OCI-LY1 (cell line): ENCODE measurements around the gene PHOX2B.
"Not testable (repeated sequence)": the region's sequence is repeated elsewhere in the genome, so short reads cannot be mapped to it uniquely, and the experiment has no call there.

ENCODE experiments used
- H2AFZ ChIP-seq: fragments of 200-600 bp; sonication (generic), shearing (Covaris generic); 2 replicates; pipeline ENCODE4 v1.6.0; 2014; ENCODE audit warnings: antibody characterized with exemption, mild to moderate bottlenecking, low read length
- H3F3A ChIP-seq: fragments of 200-600 bp; sonication (generic), shearing (Covaris generic); 2 replicates; pipeline ENCODE4 v1.6.0; 2014; ENCODE audit warnings: mild to moderate bottlenecking, antibody characterized with exemption, low read length, moderate library complexity; ENCODE audit not compliant: insufficient read depth
- H3K27ac ChIP-seq: fragments of 200-600 bp; sonication (generic); 2 replicates; pipeline ENCODE4 v1.5.1; 2014; ENCODE audit warnings: low read length, mixed run types, mild to moderate bottlenecking, low read depth; ENCODE audit not compliant: poor library complexity, severe bottlenecking
- H3K27me3 ChIP-seq: fragments of 200-600 bp; sonication (generic); 2 replicates; pipeline ENCODE4 v1.6.0; 2014; ENCODE audit warnings: antibody characterized with exemption, mild to moderate bottlenecking, low read length, moderate library complexity; ENCODE audit not compliant: insufficient read depth
- H3K36me3 ChIP-seq: fragments of 200-600 bp; sonication (generic); 2 replicates; pipeline ENCODE4 v1.6.1; 2014; ENCODE audit warnings: mild to moderate bottlenecking, antibody characterized with exemption, low read length, moderate library complexity, mixed read lengths; ENCODE audit not compliant: insufficient read depth
- H3K4me1 ChIP-seq: fragments of 200-600 bp; sonication (generic); 2 replicates; pipeline ENCODE4 v1.5.1; 2014; ENCODE audit warnings: mild to moderate bottlenecking, low read length, moderate library complexity; ENCODE audit not compliant: insufficient read depth, severe bottlenecking
- H3K4me2 ChIP-seq: fragments of 200-600 bp; sonication (generic), shearing (Covaris generic); 2 replicates; pipeline ENCODE4 v1.6.1; 2014; ENCODE audit warnings: low read length
- H3K4me3 ChIP-seq: fragments of 200-600 bp; sonication (generic); 2 replicates; pipeline ENCODE4 v1.5.1; 2014; ENCODE audit warnings: low read length, low read depth, mild to moderate bottlenecking, mixed read lengths; ENCODE audit not compliant: poor library complexity, severe bottlenecking
- H3K79me2 ChIP-seq: fragments of 200-600 bp; shearing (Covaris generic); 2 replicates; pipeline ENCODE4 v1.6.1; 2016; ENCODE audit warnings: mixed run types, low read length, mixed read lengths; ENCODE audit not compliant: insufficient read depth
- H3K9ac ChIP-seq: fragments of 200-600 bp; sonication (generic), shearing (Covaris generic); 2 replicates; pipeline ENCODE4 v1.6.1; 2014; ENCODE audit warnings: mild to moderate bottlenecking, low read length, mixed read lengths
- H3K9me2 ChIP-seq: fragments of 200-600 bp; sonication (generic), shearing (Covaris generic); 2 replicates; pipeline ENCODE4 v1.6.1; 2014; ENCODE audit warnings: low read depth, mild to moderate bottlenecking, low read length, mixed read lengths
- H3K9me3 ChIP-seq: fragments of 200-600 bp; shearing (Covaris generic); 2 replicates; pipeline ENCODE4 v1.6.1; 2014; ENCODE audit warnings: low read length, mixed read lengths
- H4K20me1 ChIP-seq: fragments of 200-600 bp; sonication (generic), shearing (Covaris generic); 2 replicates; pipeline ENCODE4 v1.6.0; 2016; ENCODE audit warnings: mild to moderate bottlenecking, low read length; ENCODE audit not compliant: insufficient read depth
- CTCF ChIP-seq: fragments of 200-600 bp; sonication (generic), shearing (Covaris generic); IDR thresholded peaks from 2 replicates; pipeline ENCODE4 v1.5.1; 2017; ENCODE audit warnings: mild to moderate bottlenecking, antibody characterized with exemption, low read length, moderate library complexity, mixed read lengths
- EZH2 ChIP-seq: fragments of 200-600 bp; sonication (generic), shearing (Covaris generic); IDR thresholded peaks from 2 replicates; pipeline ENCODE4 v1.8.0; 2017; ENCODE audit warnings: borderline replicate concordance, mixed run types, mild to moderate bottlenecking, antibody characterized with exemption, low read length, moderate library complexity, mixed read lengths

Gene PHOX2B

GRCh38 chr4:41714364-41715000 lies 34.0 kb downstream of the PHOX2B start:
- Histone ChIP-seq H3K9me3 (no peaks in the 10 kb centered on the region), H3K9ac (no peak overlapping the region), H3K4me1 (no peaks in the 10 kb centered on the region), H4K20me1 (no peaks in the 10 kb centered on the region), H3K9me2 (no peaks in the 10 kb centered on the region), H3K27me3 (no peaks in the 10 kb centered on the region), H3K36me3 (no peaks in the 10 kb centered on the region), H3K27ac (no peak overlapping the region), H3K79me2 (no peaks in the 10 kb centered on the region), H2AFZ (no peak overlapping the region), H3K4me3 (no peak overlapping the region), H3F3A (no peaks in the 10 kb centered on the region), H3K4me2 (no peak overlapping the region)
- TF ChIP-seq CTCF: no peak
- TF ChIP-seq EZH2: no peak

- Histone ChIP-seq H3K79me2 (no peaks in the 10 kb centered on the region), H3K9me2 (no peaks in the 10 kb centered on the region), H3K36me3 (no peaks in the 10 kb centered on the region), H3F3A (no peaks in the 10 kb centered on the region), H3K27me3 (no peaks in the 10 kb centered on the region), H3K27ac (no peak overlapping the region), H3K4me3 (no peak overlapping the region), H3K4me1 (no peaks in the 10 kb centered on the region), H3K9ac (no peak overlapping the region), H3K4me2 (no peak overlapping the region), H2AFZ (no peak overlapping the region), H4K20me1 (no peaks in the 10 kb centered on the region), H3K9me3 (no peaks in the 10 kb centered on the region)
- TF ChIP-seq CTCF (no peak), EZH2 (no peak)
These were observed 34.8 kb downstream of the PHOX2B start for GRCh38 chr4:41713768-41714167.

GRCh38 chr4:41712425-41712824 lies 36.1 kb downstream of the PHOX2B start:
- Histone ChIP-seq H4K20me1 (no peaks in the 10 kb centered on the region), H3K9me3 (no peaks in the 10 kb centered on the region), H3K4me3 (no peak overlapping the region), H3K4me2 (no peak overlapping the region), H3K79me2 (no peaks in the 10 kb centered on the region), H3K9me2 (no peaks in the 10 kb centered on the region), H2AFZ (no peak overlapping the region), H3F3A (no peaks in the 10 kb centered on the region), H3K9ac (no peak overlapping the region), H3K27ac (no peak overlapping the region), H3K36me3 (no peaks in the 10 kb centered on the region), H3K27me3 (no peaks in the 10 kb centered on the region), H3K4me1 (no peaks in the 10 kb centered on the region)
- TF ChIP-seq EZH2 (no peak), CTCF (no peak)

GRCh38 chr4:41711654-41712053 lies 36.9 kb downstream of the PHOX2B start:
- not testable (repeated sequence) for H3K4me2 ChIP-seq, H3K79me2 ChIP-seq, H2AFZ ChIP-seq, H3K36me3 ChIP-seq, H3K4me1 ChIP-seq, H3K4me3 ChIP-seq, H3K27me3 ChIP-seq, H4K20me1 ChIP-seq, H3K27ac ChIP-seq, H3F3A ChIP-seq, H3K9ac ChIP-seq, H3K9me3 ChIP-seq, H3K9me2 ChIP-seq
